Stimulated activated CD4-positive, alpha-beta T cell treated with anti-CD3 and anti-CD28 coated beads, Interleukin-12 subunit alpha, Interleukin-12 subunit beta, amount 100 ng/mL, for 24 hours (primary cell): ENCODE results near the gene HES7.
"Not testable (repeated sequence)": the region's sequence is repeated elsewhere in the genome, so short reads cannot be mapped to it uniquely, and the experiment has no call there.

Experiments
- DNase-seq, 2 experiments: peaks; one replicate each; pipeline ENCODE4 v3.0.0-alpha.2; 2020; ENCODE audit warnings: low read depth in 2 of 2

Gene HES7

DNA sequence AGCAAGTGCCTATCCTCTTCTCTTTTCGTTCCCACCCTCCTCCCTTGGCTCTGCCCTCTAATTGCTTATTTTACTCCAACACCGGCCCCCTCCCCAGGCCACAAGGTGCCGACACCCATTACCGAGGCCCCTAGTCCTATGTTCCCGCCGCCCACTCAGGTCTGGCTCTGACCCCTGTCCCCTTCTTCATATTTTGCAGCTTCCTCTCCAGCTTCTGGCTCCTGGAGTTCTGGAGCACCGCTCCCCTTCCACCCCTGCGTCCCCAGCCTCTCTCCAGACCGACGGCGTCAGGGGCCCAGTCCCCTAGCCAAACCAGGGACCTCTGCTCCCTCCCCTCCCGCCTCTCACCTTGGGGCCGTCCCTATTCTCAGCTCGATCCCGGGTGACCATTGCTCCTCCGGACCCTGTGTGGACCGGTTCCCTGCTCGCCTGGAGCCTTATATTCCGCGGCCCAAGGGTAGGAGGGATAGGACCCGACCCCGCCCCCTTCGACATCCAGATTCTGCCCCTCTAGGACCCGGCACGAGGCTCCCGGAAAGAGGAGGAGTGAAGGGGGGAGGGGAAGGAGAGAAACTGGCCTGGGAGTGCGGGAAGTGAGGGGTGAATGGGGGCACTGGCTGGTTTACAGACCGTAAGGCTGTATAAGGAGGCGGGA lies at the start of gene HES7:
Gene HES7 (minus strand): TSS at position 412 of the 655 bp plus-strand sequence. CDS start 22 bp downstream, at position 390.
- no peak for DNase-seq

DNA sequence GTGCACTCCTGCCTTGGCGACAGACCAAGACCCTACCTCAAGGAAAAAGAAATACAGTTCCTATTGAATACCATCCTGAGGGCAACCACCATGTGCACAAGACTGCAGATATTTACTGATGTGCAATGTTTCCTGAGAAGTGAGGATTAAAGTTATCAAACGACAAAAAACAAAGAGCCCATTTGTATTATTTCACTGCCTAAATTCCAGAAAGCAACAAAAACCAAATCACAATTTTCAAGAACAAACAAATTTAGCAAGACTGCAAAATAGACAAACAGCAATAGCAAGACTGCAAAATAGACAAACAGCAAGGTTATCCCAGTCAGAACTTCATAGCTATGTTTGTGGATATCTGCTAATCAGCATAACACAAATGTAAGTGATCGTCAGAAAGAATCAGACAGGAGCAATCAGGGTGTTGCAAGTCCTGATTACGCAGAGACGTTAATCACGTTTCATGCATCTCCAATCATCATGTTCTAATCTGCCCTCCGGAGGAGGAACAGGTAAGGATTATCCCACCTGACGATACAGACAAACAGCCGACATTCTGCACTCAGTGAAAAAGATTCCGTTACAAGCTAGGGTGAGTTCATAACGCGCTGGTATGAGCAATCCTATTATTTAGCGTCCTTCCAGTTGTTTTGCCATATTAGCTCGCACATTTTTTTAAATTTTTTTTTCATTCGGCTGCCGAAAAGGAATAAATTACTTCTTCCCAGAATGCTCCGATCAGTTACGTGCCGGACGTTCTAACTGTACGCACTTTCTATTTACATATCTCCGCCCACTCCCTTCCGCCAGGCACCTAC lies 49.4 kb upstream of the HES7 start:
- peak in 1 of 2 experiments; percentile 75 for DNase-seq

DNA sequence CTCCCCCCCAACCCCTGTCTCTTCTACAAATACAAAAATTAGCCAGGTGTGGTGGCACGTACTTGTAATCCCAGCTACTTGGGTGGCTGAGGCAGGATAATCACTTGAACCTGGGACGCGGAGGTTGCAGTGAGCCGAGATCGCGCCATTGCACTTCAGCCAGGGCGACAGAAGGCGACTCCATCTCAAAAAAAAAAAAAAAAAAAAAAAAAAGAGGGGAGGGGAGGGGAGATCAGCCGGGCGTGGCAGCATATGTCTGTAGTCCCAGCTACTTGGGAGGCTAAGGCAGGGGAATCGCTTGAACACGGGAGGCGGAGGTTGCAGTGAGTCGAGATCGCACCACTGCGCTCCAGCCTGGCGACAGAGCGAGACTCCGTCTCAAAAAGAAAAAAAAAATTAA lies 46.3 kb upstream of the HES7 start:
- DNase-seq, result not testable (repeated sequence)

DNA sequence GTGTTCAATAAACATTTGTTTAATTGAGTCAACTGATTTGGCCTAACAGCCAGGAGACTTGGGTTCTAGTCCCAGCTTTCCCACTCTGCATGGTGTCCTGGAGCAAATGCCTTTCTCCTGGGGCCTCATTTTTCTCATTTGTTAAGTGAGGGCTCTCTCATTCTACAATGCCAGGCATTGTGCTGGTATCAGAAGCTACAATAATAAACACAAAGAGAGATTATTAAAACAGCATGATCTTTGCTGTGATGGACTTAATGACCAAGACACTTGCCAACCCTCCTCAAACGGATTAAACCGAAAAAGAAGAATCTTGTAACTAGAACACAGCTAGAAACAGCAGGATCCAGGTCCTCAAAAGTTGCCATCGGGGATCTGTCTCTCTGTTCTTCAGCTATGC lies 43.6 kb upstream of the HES7 start:
- DNase-seq, result no peak

DNA sequence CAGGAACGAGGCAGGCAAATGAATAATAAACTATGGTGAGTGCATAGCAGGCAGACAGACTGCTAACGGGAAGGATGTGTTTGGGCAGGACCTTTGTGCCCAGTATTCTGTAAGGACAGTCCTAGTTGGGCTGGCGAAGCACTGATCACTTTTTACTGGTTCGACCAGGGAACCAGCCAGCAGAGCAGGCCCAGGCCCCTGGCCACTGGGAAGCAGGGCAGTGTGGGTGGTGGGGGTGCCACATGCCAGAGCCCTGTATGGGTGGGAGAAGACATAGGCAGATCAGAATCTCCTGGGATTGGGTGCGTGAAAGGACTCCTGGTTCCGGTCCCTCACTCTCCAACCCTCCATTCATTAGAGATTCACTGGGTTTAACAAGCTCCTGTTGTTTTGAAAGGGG lies 42.8 kb upstream of the HES7 start:
- DNase-seq, result no peak

DNA sequence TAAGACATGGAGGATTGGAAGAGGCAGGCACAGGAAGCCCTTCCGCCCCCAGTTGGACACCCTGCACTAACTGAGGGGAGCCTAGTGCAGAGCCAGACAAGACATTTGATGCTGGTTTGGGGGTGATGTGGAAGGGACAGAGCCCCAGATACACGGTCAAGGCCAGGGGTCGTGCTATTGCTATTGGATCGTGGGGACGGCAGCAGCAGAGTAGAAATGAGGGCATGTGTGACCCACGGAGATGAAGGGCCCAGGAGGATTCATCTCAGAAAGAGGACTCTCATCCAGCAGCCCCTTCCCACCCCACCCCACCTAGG lies 40.9 kb upstream of the HES7 start:
- no peak for DNase-seq

DNA sequence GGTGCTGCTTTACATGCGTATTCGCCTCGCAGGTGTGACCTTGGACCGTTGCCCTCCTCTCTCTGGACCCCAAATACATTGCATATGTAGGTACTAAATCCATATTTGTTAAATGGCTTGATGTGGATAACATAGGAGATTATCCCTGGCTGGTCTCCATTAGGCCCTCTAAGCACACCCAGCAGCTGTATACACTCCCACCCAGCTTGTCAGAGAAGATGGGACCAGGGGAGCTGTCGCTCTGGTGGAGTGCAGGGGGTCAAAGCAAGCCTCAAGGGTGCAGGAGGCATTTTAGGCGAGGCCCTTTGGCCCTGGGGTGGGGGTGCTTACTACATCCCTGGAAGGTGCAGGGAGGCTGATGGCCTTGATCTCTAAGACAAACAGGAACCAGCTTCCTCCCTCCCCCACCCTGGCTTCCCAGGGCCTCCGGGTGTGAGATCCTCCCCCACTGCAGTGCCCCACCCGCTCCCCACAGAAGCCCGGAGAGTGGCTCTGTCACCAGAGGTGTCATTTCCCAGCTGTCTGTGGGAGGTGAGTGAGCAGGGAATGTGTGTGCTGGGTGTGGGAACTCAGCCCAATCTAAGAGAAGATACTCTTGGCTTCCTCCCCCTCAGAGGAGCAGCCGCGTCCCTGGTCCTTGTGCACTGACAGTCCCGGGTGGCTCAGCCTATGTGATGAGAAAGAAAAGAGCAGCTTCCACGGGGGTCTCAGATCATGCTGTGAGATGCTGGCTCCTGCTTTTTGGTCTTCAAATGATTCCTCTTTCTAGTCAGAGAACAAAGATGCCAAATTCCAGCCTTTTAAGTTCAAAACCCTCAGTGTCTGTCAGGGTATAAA lies 40.3 kb upstream of the HES7 start:
- DNase-seq, result peak; percentile 61 to 79

DNA sequence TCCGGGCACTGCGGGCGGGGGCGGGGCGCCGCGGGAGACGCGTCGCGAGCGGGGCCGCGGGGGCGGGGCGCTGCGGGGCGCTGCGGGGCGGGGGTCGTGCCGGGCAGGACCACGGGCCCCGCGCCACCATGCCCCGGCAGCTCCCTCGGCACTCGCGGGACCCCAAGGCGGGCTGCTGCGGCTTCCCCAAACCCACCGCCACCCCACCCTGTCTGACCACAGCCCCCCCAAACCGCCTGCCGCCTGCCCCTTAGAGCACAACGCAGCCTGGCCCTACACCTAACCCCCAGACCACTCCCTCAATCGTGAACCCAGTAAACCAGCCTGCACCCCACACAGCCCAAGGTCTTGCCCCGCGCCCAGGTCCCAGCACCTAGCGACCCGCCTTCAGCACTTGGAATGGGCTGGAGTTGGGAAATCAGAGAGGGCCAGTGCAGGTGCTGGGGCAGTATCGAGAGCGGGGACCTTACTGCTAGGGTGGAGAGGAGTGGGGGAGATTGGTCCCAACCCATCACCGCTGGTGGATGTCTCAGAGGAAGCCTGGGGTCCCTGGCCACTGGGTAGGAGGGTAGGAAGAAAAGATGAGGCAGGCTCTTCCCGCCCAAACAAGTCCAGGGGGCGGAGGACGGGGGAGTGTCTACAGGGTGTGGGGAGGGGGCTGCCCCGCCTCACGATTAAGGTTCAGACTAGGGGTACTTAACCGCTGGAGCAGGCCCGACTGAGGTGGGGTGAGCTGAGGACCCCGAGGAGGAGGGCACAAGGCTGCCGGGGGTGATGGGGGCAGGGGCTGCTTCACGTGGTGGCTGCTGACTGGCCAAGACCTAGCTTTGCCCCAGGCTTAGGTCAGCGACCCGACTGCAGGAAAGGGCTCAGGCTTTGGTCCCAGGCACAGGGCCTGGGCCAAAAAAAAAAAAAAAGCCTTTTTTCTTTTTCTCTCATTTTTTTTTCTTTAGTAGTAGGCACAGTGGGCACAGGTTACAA lies 39.4 kb upstream of the HES7 start:
- DNase-seq, result no peak

DNA sequence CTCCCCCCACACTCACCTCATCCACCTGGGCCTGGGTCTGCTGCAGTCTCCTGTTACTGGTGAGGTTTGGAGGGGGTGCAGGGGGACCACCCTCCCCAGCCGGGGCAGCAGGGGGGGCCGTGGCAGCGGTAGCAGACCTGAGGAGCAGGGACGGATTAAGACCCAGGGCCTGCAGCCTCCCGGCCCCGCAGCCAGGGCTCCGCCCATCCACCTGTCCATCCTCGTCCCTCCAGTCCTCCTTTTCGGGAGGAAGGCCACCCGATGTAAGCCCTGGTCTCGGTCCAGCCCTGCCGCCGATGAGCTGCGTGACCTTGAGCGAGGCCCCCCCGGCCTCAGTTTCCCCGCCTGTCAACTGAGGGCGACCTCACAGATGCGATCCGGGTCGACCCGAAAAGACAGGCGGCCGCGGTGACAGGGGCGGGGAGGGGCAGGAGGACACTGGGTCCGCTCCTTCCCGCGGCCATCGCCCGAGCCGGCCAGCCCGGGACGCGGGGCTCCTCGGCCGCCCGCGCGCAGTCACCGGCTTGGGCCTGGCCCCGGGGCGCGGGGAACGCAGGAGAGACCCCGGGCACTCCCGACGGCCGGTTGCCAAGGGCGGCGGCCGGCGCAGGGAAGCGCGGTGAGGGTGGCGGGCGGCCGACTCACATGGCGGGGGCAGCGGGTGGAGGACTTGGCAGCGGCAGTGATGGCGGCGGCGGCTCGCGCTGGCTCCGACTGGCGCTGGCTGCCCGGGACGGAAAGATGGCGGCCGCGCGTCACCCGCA lies 38.5 kb upstream of the HES7 start, which contains the start of gene VAMP2:
Gene VAMP2 (minus strand): TSS at position 716 of the 764 bp plus-strand sequence. CDS start 69 bp downstream, at position 647.
- peak; percentile 65 to 71 for DNase-seq

DNA sequence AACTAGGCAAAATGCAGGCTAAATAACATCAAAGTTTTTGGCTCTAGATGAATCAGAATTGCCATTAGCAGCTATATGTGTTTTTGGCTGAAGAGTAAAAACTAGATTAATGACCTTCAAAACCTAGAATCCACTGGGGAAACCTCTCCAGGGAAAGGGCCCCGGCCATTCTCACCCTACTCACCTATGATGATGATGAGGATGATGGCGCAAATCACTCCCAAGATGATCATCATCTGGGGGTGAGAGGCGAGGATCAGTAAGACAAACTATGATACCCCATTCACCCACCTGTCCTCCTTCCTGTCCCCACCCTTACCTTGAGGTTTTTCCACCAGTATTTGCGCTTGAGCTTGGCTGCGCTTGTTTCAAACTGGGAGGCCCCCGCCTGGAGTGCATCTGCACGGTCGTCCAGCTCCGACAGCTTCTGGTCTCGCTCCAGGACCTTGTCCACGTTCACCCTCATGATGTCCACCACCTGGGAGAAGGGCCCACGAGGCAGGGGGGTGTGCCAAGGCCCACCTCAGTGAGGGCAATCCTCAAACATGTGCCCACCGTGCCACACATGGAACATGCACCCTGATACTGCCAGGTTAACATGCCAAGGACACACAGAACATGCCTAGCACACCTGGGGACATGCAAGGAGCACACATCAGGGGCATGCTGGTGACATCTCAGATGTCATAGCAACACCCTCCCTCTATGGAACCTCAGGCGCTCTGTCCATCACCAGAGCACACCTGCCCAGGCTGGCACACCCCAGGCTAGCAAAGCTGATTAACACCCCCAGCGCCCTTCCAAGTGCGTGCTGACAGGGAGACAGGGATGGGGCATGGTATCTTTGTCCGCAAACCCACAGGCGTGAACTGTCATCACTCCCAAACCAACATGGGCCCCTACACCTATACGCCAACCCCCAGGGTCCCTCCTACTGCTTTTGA lies 37.7 kb upstream of the HES7 start:
- no peak for DNase-seq

DNA sequence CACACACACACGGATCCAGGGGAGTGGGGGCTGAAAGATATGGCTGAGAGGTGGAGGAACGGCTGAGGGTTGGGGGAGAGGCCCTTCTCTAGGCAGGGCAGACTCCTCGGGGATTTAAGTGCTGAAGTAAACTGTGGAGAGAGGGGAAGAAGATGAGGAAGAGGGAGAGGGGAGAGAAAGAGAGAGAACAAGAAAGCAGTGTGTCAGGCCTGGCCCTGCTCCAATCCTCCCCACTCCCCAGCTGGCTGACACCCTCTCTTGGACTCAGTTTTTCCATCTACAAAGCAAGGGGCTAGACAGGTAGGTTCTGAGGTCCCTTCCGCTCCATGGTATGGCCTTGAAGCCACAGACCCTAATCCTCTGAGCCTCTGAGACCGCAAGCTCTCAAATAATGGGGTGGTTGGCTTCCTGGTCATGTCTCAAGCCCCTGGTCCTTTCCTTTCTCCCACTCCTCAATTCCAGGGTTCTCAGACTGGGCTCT lies 36.9 kb upstream of the HES7 start:
- DNase-seq, result no peak

DNA sequence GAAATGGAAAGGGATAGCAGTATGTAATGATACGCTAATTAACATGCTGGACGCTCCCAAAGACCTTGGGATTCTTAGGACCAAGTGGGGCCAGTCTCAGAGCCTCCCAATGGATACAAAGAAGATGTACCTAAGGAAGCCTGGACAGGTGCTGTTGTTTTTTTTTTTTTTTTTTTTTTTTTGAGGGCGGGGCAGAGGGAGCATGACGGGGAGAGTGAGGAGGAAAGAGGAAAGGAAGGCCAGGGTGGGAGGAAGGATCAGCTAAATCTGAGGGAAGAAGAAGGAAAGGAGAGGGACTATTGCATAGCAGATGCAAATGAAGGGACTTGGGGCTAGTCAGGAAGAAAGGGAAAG lies 36.3 kb upstream of the HES7 start:
- no peak for DNase-seq

DNA sequence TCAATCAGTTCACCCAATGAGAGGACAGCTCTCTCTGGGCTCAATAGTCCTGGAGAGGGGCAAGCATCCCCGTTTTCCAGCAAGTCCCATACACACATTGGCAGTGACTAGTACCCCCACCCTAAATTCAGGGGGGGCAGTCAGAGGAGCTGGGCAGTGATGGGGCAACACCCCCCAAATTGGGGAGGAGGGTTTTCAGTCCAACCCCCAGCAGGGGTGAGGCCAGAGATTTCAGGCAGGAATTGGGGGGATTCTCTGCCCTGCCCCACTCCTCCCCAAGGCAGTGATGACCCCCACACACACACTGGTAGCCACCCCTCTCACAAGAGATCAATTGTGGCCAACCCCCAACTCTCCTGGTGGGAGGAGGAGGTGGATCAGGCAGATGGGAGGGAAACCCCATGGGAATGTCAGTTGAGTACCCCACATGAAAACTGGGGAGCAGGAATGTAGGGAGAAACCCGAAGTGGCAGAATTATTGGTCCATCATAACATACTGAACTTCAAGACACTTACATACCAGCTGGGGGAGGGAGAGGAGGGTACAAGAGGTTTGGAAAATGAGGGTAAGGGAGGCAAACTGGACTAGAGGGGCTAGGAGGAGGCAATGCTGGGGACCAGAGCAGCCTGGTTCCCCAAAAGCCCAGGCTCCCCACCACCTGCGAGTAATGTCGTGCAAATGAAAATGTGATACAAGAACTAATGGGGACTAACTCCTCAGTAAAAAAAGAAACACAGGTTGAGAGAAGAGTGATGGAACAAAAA lies 35.7 kb upstream of the HES7 start:
- no peak for DNase-seq

DNA sequence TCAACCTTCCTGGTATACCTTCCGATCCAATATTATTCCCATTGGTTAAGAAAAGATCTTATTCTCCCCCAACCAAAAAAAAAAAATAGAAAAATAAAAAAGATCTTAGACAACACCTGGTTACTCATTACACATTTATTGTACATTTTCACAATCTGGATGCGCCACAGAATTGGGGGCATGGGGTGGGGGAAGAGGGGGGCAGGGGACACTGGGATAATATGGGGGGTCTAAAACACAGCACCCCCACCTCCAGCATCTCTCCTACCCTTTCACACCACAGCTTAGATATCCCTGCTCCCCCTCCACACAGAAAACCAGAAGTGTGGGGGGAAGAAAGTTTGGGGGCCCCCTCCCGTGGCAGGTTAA lies 35.1 kb upstream of the HES7 start:
- DNase-seq, result no peak

DNA sequence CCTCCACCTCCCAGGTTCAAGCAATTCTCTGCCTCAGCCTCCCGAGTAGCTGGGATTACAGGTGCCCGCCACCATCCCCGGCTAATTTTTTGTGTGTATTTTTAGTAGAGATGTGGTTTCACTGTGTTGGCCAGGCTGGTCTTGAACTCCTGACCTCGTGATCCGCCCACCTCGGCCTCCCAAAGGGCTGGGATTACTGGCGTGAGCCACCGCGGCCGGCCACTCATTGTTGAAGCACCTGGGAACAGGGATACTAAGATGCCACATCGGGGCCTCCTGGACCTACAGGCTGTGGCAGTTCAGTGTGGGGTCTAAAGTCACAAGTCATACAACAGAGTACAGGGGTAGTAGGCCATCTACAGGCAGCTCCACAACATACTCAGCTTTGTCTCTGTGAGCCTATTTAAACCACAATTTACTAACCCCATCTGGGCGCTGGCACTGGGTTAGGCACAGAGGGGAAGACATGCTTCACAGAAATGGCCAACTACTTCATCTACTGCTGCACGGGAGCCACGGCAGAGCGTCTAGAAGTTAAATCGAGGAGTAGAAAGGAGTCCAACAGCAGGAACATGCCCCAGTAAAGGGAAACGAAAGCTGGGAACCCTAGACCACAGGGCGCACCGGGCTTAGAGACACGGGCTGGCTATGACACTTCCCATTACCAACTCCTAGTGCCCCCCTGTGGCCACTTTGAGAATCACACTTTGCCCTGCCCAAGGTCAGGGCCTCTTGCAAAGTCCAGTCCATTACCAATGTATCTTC lies 34.5 kb upstream of the HES7 start:
- peak; percentile 63 to 90 for DNase-seq

DNA sequence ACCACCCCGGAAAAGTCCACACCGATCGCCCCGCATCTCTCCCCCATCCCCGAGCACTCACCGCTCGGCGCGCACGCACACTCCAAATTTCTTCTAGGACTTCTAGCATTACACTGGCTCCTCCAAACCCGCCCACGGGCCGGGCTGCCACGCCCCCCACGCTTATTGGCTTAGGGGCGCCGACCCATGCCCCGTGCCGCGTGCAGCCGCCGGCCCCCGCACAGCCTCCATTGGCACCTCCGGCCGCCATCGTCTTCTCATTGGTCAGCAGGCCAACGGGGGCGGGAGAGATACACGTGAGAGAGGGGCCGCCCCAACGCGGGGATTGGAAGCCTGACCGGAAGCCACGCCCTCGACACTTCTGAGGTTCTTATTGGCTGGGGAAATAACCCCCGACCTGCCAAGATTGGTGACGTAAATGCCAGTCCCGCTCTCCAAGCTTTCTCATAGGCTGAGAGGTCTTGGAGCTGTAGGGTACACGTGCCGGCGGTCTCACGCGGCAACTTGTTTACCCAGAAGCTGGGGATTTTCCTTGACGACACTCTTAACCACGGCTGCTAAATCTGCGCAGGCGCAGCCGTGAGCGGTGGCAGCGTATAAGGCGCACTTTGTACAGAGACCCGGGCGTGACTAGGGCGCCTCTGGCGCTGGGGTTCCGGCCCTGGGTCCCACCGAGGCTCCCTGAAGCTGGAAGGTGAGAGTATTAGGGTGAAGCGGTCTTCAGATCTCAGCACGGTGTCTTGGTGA lies 32.5 kb upstream of the HES7 start:
- peak; percentile 100 for DNase-seq

DNA sequence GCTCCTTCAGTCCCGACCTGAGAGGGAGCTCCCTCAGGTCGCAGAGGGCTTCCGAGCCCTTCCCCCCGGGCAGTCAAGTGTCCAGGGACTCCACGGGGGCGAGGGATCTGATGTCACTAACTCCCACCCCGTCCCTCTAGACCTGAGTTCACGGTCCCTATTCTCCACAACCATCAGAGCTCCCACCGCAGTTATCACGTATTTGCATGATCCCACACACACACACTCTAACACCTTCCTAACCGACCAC lies 32.0 kb upstream of the HES7 start:
- no peak for DNase-seq
